Effector CD4-positive, alpha-beta T cell (primary cell): ENCODE measurements around the gene CCNK.
A peak's percentile ranks its signal among the peaks of the same experiment; 100 is the strongest.

Source experiments
- DNase-seq: peaks from one replicate; pipeline ENCODE4 v3.0.0-alpha.2; 2020
- total RNA-seq: gene quantifications from one replicate; lab custom pipeline; 2026; lab: John Stamatoyannopoulos, UW

Gene CCNK
- total RNA-seq = 92.1 reads per million, percentile 81 among the genes with 10 or more reads in this experiment

GRCh38 chr14:99480917-99481744 lies at the start of gene CCNK:
CCNK (plus strand) TSS chr14:99481409; CDS start chr14:99492678, 11,269 bp downstream.
- peak; percentile 100 for DNase-seq

GRCh38 chr14:99431986-99432385 lies 49.2 kb upstream of the CCNK start:
- DNase-seq = no peak

GRCh38 chr14:99432485-99432884 lies 48.7 kb upstream of the CCNK start:
- no peak for DNase-seq

GRCh38 chr14:99435327-99435726 lies 45.9 kb upstream of the CCNK start:
- no peak for DNase-seq

GRCh38 chr14:99436247-99437180 lies 44.7 kb upstream of the CCNK start:
- no peak for DNase-seq

GRCh38 chr14:99437706-99438105 lies 43.5 kb upstream of the CCNK start:
- DNase-seq = no peak

- no peak for DNase-seq
Observed at GRCh38 chr14:99440278-99440677, 40.9 kb upstream of the CCNK start.

GRCh38 chr14:99441157-99441870 lies 39.9 kb upstream of the CCNK start:
- DNase-seq = no peak

GRCh38 chr14:99441918-99442317 lies 39.3 kb upstream of the CCNK start:
- DNase-seq = no peak

GRCh38 chr14:99445931-99446330 lies 35.3 kb upstream of the CCNK start:
- DNase-seq = no peak

GRCh38 chr14:99447739-99448138 lies 33.5 kb upstream of the CCNK start:
- DNase-seq = no peak

- DNase-seq = no peak
Observed at GRCh38 chr14:99450266-99450665, 30.9 kb upstream of the CCNK start.

GRCh38 chr14:99451234-99451633 lies 30.0 kb upstream of the CCNK start:
- no peak for DNase-seq

- DNase-seq = no peak
Observed at GRCh38 chr14:99452968-99453367, 28.2 kb upstream of the CCNK start.

GRCh38 chr14:99454246-99454645 lies 27.0 kb upstream of the CCNK start:
- DNase-seq = no peak

GRCh38 chr14:99459481-99460100 lies 21.6 kb upstream of the CCNK start:
- DNase-seq = no peak

- DNase-seq = no peak
Observed at GRCh38 chr14:99460793-99461192, 20.4 kb upstream of the CCNK start.

GRCh38 chr14:99461411-99462085 lies 19.7 kb upstream of the CCNK start:
- no peak for DNase-seq

- no peak for DNase-seq
Observed at GRCh38 chr14:99462210-99462609, 19.0 kb upstream of the CCNK start.

GRCh38 chr14:99463974-99464373 lies 17.2 kb upstream of the CCNK start:
- no peak for DNase-seq

GRCh38 chr14:99465288-99465687 lies 15.9 kb upstream of the CCNK start:
- no peak for DNase-seq

- no peak for DNase-seq
Observed at GRCh38 chr14:99466758-99467157, 14.5 kb upstream of the CCNK start.
